Adipose tissue (tissue), 3 donors: Measurements from ENCODE around the gene CACNA2D1. TPM values are rescaled to one million over a fixed set of nuclear protein-coding genes. Genes with fewer than 3 reads are reported as not detected.

Experiments used
- H3K27ac ChIP-seq: one replicate; pipeline ENCODE4 v1.5.1; 2013; ENCODE audit warnings: low read depth, low read length
- WGBS, 3 donors: extraction: QIAGEN DNeasy Blood & Tissue Kit; methylation state at CpG; one replicate each; pipeline ENCODE4 v1.1.7; 2013; 5-methylcytosine and 5-hydroxymethylcytosine counted together
- polyA plus RNA-seq, 3 donors: library from polyadenylated mRNA; stranded (reverse); fragments of 200-250 nt; gene quantifications; one replicate each; pipeline ENCODE4 v1.2.3, GENCODE V29; 2013
- donor health status: healthy with polysubstance abuse.
- donor health status: Bipolar disorder and iron deficiency.
- donor health status: healthy.

CACNA2D1 gene
- polyA plus RNA-seq, 3 donors, result 0.86 to 9.2 (median 5.1) TPM

DNA sequence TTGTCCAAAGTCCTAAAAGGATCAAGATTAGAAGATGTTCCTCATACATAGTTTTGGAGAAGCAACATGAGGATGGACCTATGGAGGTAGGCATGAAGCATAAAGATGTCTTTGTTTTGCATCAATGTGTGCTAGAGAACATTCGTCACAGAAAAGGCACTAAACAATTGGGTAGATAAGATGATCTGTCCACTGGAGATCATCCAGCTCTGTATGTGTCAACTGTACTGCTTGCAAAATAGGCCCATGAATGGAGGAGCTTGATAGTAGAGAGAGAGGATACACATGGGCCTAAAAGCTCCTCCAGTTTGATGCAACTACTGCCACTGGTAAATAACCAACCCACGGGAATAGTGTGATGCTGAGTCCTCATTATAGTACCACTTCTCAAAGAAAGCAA lies 387.3 kb downstream of the CACNA2D1 start:
- no peak overlapping the region for H3K27ac ChIP-seq
- 89 to 99% (median 97%) methylated on average over 2 of the region's 2 CpGs for WGBS, 3 donors

DNA sequence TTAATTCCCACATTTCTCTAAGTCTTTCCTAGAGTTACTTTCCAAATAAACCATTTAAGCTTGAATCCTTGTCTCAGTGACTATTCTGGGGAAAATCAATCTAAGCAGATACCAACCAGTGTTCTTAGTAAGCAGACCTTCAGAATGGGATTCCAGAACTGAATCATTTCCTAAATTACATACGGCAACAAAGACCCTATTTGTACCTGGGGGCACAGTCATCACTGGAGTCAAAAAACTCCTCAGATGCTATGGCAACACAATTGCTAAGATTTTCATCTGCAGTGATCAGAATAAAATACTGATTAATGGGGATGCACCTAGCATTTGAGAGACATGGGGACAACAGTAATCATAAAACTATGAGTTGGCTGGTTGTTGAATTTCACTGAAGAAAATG lies 389.0 kb downstream of the CACNA2D1 start:
- no peak overlapping the region for H3K27ac ChIP-seq
- 76 to 88% (median 83%) methylated on average over 1 of the region's 1 CpG for WGBS, 3 donors

DNA sequence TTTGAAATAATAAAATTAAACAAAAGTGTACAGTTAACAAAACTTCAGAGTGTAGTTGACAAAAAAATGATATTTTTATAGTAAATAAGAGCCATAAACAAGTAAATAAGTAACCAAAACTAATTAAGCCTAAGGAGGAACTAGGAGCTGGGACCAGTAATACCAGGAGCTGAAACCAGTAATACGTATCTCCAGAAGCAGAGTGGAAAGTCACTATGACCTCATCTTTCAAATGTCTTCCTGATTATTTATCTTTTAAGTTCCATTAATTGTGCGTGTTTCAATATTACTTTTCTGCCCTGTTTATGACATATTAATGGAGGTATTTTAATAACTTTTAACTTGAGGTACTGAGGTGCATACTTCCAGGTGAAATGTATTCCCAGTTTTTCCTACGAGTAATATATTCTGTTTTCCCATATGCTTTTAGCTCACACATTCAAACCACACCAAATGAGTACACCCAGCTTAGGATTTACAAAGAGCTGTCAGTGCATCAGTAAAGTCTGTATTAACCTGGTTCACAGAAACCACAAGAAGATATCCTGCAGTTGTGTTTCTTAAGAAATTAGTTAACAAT lies 390.0 kb downstream of the CACNA2D1 start:
- WGBS, 3 donors, result 76 to 92% (median 87%) methylated on average over 3 of the region's 3 CpGs
- H3K27ac ChIP-seq, result no peak overlapping the region

DNA sequence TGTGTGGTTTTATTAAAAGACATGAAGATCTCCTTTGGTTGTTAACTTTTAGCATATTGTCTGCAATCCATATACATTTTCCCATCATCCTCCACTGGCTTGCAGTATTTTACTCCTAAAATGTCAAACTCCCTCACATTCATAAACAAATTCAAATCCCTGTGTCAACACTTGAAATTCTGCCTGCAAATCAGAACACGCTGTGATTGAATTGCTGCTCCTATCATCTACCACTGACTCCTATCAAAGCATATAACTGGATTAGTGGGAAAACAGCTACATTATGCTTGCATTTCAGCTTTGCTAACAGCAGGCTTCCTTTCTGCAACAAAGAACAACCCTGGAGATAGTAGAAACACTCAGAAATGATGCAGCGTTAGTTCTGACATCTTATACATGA lies 392.0 kb downstream of the CACNA2D1 start:
- no peak overlapping the region for H3K27ac ChIP-seq
- WGBS, 3 donors, result 37 to 87% (median 76%) methylated on average over 2 of the region's 2 CpGs

DNA sequence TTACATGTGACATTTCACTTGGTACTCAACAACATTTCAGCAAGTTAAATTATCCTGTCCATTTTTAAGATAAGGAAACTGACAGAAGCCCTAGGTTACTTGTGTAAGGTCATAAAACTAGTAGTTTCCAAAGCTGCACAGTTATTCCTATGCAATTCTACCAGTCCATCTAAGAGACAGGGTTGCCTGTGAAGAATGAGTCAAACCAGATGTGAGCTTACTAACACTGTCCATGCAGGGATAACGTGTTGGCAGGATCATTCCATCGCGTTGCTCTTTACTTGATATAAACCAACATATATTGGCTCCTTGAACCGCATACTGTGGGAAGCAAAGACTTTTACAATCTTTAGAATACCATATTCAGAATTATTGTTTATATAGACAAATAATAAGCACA lies 392.8 kb downstream of the CACNA2D1 start:
- WGBS, 3 donors, result 71 to 78% (median 75%) methylated on average over 4 of the region's 4 CpGs
- no peak overlapping the region for H3K27ac ChIP-seq

DNA sequence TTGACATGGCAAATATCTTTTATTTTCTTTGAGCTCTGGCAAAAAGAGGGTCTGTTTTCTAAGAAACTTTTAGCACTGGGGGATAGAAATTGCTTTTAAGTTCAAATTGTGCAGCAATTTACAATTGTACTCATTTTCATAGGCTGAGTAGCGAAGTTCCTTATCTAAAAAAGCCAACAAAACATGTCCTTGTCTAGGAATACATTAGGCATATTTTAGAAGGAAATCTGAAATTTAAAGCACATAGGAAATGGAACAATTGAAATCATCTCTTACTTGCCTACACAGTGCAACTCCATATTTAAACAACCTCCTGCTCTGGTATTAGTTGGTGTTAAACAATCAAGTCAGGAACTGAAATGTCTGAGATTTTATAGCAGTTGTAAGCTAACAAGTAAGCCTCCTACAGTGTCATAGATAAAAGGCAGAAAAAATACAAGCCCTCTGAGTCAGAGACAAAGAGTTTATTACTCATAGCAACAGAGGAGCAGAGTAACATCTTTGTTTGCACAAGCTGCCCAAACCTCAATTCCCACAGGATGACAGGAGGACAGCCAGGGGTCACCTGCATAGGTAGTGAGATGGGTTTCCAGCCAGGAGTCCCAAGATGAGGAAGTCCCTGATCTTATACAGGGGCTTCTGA lies 393.6 kb downstream of the CACNA2D1 start:
- 77 to 89% (median 81%) methylated on average over 1 of the region's 1 CpG for WGBS, 3 donors
- no peak overlapping the region for H3K27ac ChIP-seq

DNA sequence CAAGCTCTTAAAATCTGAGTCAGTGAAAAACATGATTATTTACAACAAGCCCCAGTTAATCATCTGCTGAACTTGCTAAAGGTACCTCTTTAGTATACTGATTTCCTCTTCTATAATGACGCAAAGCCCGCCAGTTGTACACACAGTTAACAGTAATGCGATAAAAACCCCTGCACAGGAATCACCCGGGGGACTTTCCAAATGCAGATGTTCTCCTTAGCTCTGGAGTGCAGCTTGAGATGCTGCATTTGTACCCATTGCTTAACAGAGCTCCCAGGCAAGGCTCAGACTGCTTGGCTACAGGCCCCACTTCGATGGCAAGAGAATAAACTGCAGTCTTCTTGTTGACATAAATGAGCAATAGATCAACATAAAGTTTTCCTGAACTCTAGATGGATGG lies 394.1 kb downstream of the CACNA2D1 start:
- no peak overlapping the region for H3K27ac ChIP-seq
- WGBS, 3 donors, result 54 to 80% (median 69%) methylated on average over 5 of the region's 5 CpGs

DNA sequence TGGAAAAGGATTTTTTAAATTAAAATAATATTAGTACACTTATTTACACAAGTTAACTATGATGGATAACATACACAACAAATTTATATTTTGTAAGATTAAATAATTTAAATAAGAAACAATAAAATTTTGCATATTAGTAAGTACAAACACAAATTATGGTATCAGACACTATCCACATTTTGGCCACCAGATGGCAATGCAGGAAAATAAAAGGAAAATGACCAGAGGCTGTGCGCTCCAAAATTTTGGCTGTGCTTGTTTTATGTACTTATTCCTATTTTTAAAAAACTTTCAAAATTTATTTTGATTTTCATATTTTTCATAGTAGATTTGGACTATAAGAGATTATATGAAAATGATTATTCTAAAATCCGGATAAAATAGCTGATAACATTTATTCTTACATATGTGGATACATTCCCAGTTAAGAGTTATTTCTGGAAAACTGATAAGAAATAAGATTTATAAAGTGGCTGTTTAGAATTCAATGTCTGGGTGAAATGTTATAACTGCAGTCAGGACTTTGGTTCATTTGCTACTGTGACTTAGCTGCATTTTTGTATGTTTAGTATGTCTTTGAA lies 399.0 kb downstream of the CACNA2D1 start:
- 10 to 15% (median 15%) methylated on average over 2 of the region's 2 CpGs for WGBS, 3 donors

DNA sequence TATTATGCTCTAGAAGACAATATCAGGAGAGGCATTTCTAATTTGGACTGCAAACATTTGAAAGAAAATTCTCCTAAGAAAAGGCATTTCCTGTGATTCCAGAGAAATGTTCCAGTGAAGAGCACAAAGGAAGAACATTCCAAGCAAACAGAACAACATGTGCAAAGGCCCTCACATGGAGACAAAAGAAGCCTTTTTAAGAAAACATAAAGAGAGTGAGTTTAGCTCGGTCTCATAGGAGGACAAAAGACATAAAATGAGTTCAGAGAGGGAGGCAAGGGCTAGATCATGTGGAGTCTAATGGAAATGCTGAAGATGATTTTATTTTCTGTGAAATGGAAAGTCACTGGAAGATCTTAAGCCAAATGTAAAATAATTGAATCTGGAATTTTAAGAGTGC lies 404.0 kb downstream of the CACNA2D1 start:
- 73 to 84% (median 81%) methylated on average over 1 of the region's 1 CpG for WGBS, 3 donors
- H3K27ac ChIP-seq, result no peak overlapping the region

More for the DNA sequence above, 399.0 kb downstream of the CACNA2D1 start:
- H3K27ac ChIP-seq, result no peak overlapping the region

DNA sequence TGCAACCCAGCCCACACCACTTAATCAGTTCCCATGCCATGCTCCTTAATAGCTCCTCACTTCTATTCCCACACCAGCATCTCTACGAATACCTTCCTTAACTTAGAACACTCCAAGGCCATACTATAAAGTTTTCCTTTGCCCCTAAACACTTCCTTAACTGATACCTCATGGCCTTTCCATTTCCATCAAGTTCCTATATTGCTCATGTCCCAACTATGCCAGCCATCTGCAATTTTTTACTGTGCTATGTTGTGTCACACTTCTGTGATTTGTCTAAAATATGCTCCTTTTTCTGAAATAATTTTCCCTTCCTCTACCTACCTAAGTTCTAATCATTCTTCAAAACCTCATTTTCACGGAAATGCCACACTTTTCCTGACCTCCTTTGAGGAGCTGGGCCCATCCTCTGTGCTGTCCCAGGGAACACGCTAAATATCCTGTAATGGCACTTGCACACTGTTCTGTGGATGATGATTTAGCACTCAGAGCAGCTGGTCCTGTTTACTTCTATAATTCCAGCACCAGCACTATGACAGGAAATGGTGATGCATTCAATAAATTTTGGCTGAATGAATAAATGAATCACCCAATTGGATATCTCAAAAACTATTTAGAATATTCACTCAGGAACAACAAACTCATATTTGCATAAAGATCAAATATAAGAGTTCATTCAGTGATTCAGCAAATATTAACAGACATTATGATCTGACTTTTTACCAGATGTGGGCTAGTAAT lies 407.3 kb downstream of the CACNA2D1 start:
- 81 to 82% (median 81%) methylated on average over 3 of the region's 3 CpGs for WGBS, 3 donors

DNA sequence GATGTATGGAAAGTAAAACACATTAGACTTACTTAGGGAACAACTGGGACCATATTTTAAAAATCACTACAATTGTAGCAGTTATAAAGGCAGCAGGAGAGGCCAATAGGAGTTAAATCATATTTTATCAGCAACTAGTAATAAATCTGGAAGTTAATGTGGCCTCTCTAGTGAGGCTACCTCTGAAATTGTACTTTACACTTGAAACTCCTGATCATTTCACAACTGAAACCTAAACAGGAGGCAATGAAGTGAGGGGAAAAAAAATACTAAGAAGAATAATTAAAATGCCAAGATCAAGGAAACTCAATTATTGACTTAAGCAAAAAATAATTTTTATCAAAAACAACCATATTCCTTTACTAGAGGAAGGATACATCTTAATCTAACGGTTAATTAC lies 408.1 kb downstream of the CACNA2D1 start:
- 85 to 95% (median 94%) methylated on average over 1 of the region's 1 CpG for WGBS, 3 donors
- H3K27ac ChIP-seq, result no peak overlapping the region

More for the DNA sequence above, 407.3 kb downstream of the CACNA2D1 start:
- H3K27ac ChIP-seq, result no peak overlapping the region

DNA sequence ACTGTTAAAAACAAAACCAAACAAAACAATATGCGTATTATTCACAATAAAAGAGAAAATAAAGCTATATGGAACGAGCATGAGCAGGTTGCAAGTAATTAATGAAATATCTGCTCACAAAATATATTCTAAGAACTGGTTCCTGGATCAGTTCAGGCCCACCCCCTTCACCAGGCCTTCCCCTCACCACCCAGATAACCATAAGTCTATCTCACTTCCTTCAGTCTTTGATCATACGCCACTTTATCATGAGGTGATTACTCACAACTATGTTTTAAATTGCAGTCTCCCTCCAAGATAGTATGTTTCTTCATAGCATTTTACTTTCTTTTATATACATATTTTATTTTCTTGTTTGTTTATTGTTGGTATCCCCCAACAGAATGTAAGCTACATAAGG lies 410.7 kb downstream of the CACNA2D1 start:
- H3K27ac ChIP-seq, result no peak overlapping the region
- WGBS, 3 donors, result 82 to 91% (median 89%) methylated on average over 3 of the region's 3 CpGs

DNA sequence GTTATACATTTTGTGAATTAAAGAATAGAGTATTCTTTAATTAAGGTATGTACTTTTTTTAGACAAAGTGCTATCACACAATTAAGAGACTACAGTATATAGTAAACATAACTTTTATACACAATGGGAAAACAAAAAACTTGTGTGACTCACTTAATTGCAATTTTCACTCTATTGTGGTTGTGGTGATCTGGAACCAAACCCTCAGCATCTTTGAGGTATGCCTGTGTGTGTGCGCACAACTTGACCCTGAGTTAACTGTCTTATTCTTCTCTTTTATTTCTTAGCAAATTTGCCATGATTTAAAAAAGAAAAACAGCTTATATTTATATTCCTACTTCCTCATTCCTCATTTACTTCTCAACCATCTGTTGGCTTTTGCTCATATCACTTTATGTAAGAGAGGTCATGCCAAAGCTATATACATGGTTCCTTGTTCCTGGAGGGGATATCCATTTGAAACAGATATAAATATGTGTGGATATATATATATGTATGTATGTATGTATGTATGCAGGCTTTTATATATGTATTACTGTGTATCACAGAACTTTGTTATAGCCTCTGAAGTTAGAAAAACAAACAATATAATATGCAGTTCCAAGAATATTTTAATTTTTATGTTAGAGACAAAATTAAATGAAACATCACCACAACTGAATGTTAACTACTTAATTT lies 414.2 kb downstream of the CACNA2D1 start:
- H3K27ac ChIP-seq, result no peak overlapping the region
- 87 to 97% (median 95%) methylated on average over 1 of the region's 1 CpG for WGBS, 3 donors

DNA sequence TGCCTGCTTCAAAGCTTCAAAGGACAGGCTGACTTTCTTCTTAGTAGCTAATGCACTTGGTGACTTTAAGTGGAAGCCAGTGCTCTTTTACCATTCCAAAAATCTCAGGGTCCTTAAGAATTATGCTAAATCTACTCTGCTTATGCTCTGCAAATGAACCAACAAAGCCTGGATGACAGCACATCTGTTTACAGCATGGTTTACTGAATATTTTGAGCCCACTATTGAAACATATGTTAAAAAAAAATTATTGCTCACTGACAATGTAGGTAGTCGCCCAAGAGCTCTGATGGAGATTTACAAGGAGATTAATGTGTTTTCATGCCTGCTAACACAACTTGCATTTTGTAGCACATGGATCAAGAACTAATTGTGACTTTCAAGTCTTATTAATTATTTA lies 415.5 kb downstream of the CACNA2D1 start:
- WGBS, 3 donors, result 63 to 92% (median 89%) methylated on average over 1 of the region's 1 CpG
- no peak overlapping the region for H3K27ac ChIP-seq

DNA sequence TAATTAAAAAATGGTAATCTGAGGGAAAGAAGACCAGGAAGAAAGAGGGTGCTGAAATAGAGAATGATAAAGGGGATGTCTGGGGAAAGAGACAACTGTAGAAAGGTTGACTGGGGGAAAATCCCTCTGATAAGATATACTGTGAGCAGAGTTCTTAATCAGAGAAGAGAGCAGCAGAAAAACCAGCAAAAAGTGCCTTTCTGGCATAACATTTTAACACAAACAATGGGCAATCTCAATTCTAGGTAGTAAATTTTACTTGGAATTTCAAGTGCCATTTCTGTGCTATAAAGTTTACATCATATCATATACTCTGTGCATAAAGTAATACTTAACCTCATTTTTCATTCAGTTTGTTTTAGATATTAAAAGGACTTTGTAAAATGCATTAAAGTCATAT lies 421.9 kb downstream of the CACNA2D1 start:
- no peak overlapping the region for H3K27ac ChIP-seq

DNA sequence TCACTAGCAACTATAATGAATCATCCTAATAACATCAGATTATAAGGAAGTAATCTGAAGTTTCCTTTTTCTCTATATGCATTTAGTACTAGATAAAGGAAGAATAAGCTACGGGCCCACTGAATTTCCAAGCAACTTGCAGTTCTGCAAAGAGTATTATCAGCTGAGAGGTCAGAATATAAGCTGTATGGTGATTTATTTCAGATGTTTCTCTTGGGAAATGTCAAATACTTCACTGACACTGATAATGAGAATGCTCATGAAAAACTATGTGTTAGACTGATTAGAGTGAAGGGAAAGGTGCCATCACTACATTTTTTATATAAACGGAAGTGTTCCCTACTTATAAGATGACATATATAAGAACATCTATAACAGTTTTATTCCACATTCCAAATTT lies 422.5 kb downstream of the CACNA2D1 start:
- WGBS, 3 donors, result 57 to 71% (median 68%) methylated on average over 2 of the region's 2 CpGs
- H3K27ac ChIP-seq, result no peak overlapping the region

DNA sequence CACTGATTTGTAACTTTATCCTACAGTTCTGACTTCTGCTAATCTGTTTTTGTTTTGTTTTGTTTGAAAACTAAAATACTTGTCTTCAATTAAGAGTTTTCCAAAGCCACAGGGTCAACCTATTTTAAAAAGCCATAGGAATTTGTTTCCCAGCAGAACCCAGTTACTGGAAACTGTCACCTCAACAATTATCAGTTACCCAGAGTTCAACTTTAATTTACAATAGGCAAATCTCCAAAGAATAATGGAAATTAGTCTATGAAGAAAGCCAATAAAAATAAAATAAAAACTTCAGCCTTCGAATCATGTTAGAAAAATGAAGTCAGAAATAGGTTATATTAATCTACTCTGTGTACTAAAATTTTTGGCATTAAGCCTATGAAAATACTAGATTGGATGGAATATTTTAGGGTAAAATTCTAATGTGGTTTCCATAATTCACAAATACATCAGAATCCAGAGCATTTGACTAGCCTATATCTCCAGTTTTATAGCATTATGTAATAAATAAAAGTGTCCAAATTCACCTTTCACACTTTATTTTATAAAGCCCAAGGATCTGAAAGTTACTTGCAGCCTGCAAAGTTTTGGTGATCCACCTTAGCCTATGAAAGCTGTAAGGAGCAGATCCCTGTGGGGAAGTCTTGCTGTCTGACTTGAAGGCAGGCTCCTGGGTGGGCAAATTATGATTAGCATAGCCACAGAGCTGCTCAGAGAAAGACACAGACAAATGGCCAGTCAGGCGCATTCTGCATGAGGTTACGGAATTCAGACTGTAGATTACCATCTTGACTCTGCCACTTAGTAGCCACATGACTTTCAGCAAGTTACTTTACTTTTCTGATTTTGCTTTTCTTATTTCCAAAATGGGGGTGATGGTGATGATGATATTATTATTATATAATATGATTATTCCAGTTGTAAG lies 423.8 kb downstream of the CACNA2D1 start:
- H3K27ac ChIP-seq, result no peak overlapping the region
- WGBS, 3 donors, result 80 to 84% (median 82%) methylated on average over 3 of the region's 3 CpGs

DNA sequence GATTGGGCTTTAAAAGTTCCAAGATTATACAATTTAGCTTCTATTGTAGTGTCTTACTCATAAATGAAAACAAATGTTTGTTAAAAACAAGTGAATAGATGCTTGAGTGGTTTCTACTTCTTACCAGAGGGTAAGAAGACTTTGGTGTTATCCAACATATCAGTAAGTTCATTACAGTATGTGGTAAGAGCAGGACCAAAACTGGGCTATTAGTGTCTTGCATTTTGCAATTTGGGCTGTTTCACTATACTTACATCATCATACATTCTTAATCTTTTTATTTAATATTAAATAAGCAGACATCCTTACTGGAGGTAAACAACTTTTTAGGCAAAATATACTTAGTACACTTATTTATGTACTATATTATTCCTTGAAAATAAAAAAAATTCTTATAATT lies 425.4 kb downstream of the CACNA2D1 start:
- H3K27ac ChIP-seq, result no peak overlapping the region
